CD4-positive, alpha-beta T cell treated with Interleukin-12 subunit alpha and Interleukin-12 subunit beta, for 1 hour (primary cell): ENCODE results near the gene NTM.

Experiments
- DNase-seq: peaks from one replicate; pipeline ENCODE4 v3.0.0-alpha.2; 2020

NTM gene

DNA sequence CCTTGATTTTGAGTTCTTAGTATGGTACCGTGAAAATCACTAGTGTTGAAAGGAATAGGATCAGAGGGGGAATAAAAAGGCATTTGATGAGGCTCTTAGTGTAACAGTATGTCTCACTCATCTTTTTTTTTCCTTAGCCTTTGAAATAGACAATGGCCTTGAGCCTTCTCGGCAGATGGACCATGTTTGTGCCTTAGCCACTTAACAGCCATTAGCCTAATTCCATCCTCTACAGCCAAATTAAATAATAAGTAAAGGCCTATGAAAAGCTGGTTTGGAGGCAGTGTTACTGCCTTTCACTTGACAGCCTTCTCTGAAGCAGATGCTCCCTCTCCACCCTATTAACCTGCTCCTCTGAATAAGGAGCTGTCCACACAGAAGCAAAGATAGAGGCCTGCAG is 580.7 kb downstream of the NTM start:
- no peak for DNase-seq

DNA sequence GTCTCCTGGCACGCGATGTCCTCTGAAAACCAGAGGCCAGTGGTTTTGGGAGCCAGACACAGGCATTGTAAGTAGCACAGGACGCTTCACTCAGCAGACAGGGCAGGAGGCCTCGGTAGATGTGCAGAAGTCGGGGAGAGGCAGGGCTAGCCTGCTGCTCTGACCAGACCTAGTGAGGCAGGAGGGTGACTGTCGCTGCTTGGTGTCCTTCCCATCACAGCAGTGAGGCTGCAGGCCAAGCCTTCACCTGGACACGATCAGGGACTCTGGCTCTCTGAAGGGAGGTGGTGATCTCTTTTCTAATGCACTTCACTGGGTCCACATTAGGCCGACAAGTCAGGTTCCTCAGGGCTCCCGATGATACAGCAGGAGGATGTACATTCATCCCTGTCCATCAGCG is 583.7 kb downstream of the NTM start:
- no peak for DNase-seq

DNA sequence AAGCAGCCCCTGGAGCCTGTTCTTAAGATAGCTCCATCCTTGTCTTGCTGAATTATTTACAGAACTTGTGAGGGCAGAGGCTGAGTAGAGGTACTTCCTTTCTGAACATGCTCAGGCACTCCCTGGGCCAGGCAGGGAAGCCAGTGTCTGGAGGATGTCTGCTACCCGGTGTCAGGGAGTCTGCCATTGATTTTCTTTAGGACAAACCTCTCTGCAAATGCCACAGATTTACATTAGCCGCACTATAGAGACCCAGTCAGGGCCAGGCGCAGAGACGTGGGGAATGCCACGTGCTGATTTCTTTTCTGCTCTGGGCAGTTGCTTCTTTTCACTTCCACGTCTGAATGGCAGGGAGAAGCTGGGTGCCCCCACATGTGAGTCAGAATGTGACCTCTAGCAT is 585.5 kb downstream of the NTM start:
- DNase-seq = no peak

- no peak for DNase-seq
Observed at GRCh38 chr11:131957201-131957600, 586.8 kb downstream of the NTM start.

- no peak for DNase-seq
Observed at GRCh38 chr11:131957875-131958274, 587.5 kb downstream of the NTM start.

- DNase-seq = no peak
Observed at GRCh38 chr11:131962818-131963217, 592.4 kb downstream of the NTM start.

DNA sequence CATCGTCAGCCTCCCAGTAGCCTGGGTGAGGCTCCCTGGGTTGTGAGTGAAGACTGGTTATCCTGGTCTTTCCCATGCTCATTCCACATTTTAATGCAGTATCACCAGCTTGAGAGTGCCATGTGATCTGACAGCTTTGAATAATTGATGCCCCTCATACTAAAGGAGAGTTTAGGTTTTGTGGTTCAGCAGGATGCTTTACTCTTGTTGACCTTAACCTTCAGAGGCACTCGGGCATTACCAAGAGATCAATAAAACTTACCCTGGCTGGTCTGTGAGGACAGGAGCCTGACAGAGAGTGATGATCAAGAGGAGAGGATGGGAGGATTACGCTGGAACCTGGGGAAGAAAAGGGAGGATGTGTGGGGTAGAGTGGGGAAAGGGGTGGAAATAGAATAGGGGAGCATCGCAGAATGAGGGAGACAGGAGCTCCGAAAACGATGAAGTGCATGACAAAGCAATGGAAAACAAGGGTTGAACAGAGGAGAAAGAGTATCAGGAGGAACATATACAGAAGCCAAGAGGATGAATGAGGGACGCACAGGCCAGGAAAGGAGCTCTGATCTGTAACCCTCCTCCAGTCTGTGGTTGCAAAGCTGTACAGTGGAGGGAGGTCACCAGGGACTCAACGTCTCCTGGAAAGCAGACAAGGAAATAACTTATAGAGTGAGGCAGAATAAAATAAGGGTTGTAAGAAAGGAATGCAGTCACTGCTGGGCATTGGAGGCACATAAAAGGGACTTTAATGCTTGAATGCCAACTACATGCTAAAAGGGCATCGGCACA is 594.5 kb downstream of the NTM start:
- no peak for DNase-seq

- no peak for DNase-seq
Observed at GRCh38 chr11:131965504-131965903, 595.1 kb downstream of the NTM start.

DNA sequence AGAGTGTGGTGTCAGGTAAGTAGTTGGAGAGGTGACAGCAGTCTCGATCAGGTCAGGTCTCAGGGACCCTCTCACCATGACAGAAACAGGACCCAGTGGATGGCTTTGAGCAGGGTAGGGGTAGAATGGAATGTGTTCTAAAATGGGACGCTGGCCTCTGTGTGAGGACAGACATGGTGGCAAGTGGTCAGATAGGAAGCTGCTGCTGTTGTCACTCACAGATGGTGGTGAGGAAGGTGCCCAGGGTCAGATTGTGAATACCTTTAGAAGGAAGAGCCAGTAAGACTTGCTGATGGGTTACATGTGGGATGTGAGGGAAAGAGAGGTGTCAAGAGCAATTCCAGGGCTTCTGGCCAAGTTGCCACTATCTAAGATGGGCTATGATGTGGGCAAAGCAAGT is 596.3 kb downstream of the NTM start:
- DNase-seq = no peak

- no peak for DNase-seq
Observed at GRCh38 chr11:131969261-131969660, 598.8 kb downstream of the NTM start.

DNA sequence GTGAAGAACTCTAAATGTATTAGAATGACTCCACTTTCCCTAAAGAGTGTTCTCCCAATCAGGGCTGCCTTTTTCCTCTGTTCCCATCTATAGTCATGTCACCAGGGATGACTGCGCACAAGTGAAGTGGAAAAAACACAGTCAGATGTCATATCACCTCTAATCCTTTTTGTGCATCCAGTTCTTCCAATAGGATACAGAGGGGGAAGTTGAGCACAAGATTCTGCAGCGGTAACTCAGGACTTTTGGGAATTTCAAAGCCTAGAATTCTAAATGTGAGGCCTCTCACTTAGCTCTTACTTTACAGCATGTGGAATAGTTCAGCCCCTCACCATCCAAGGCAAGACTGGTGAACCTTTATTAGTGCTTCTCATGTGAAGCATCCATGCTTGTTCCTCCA is 602.6 kb downstream of the NTM start:
- DNase-seq = no peak

GRCh38 chr11:131975619-131976018 is 605.2 kb downstream of the NTM start:
- no peak for DNase-seq

- no peak for DNase-seq
Observed at GRCh38 chr11:131976021-131976420, 605.6 kb downstream of the NTM start.

DNA sequence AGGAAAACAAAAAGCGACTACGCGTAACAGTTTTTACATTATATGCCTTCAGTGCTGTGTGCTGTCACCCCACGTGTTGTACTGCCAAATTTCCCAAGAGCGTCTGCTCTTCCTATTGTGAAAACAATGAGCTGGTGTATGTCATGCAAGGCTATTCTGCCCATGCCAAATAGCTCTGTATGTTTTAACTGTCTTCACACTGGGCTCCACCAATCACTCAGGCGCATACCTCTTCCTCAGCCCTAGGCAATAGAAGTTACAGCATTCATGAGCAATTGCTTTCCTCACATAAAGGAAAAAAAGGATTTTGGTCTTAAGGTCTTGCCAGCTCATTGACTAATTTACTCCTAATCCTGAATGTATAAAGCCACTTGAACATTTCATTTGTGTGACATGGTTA is 606.8 kb downstream of the NTM start:
- DNase-seq = no peak

DNA sequence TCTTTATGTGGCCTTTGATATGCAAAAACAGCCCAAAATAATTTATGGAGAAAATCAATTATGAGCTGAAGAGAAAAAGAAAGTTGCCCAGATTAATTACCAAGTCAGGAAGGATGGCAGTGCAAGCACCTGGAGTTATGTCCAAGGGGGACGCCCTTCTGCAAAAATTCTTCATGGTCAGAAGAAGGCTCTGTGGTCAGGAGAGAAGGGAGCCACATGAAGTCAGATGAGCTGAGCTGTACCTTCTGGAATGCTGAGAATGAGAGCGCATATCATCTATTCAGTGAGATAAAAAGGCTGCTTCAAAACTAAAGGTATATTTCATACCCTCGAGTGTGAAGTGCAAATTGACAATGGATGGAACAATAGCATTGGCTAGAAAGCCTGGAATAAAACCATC is 607.4 kb downstream of the NTM start:
- no peak for DNase-seq

- no peak for DNase-seq
Observed at GRCh38 chr11:131978351-131978750, 607.9 kb downstream of the NTM start.

DNA sequence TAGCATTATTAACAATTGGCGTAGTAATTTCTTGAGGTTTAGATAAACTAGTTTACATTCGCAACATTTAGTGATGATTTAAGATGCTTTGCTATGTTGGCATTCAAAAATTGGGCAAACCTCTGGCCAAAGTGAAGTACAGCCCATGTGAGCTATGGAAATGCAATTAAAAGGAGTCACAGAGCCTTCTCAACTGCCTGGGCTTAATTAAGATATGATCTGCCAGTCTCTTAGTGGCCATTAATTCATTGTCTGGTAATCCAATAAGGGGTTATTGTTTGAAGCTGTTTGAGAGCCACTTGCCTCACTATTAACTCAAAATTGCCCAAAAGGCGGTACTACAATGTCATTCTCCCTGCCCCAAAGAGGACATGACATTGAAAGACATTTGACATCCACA is 608.9 kb downstream of the NTM start:
- no peak for DNase-seq

- DNase-seq = no peak
Observed at GRCh38 chr11:131980199-131980598, 609.8 kb downstream of the NTM start.

GRCh38 chr11:131980888-131981668 is 610.7 kb downstream of the NTM start:
- no peak for DNase-seq

- no peak for DNase-seq
Observed at GRCh38 chr11:131982154-131982553, 611.7 kb downstream of the NTM start.

DNA sequence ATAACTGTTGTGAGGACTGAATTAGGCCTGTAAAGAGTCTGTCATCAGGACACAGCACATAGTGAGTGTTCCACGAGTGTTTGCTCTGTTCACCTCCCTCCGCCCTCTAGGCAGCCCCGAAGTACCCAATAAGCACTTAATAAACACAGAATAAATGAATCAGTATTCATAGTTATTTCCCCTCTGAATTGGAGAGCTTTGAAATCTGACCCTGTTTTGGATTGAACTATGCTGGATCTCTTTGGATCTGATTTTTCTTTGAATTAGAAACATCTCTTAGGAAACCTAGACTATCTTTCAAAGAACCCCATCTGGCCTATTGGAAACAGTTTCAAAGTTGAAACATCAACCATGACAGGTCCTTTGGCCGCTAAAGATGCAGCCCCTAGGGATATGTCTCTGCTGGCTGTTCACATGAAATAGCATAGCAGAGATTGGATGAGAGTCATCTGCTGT is 615.5 kb downstream of the NTM start:
- DNase-seq = no peak

DNA sequence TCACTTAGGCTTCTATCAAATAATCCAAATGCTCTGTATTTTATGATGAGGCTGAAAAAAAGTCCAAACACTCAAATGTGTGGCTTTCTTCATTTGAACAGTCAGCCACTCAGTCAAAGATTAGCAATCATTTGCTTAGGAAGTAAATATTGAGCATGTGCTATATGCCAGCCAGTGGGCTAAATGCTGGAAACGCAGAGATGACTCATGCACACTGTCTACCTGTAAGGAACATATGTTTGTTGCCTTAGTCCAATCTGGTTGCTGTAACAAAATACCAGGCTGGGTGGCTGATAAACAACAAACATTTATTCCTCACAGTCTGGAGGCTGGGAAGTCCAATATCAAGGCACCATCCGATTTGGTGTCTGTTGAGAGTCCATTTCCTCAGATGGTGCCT is 617.3 kb downstream of the NTM start:
- DNase-seq = no peak

DNA sequence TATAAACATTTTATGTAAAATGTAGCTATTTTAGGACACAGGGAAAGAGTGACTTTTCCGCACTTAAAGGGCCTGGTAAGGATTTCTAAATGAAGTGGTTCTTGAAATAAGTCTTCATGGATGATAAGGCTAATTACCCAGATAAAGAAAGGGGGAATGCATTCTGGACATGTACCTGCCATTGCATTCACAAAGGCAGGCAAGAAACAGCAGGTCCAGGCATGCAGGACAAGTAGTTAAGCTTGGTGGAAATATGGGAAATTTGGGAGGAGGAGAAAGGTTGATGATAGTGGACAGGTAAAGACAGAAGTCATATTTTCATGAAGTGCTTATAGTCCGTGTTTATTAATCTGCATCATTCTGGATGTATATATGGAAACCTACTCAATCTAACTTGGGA is 621.2 kb downstream of the NTM start:
- no peak for DNase-seq

DNA sequence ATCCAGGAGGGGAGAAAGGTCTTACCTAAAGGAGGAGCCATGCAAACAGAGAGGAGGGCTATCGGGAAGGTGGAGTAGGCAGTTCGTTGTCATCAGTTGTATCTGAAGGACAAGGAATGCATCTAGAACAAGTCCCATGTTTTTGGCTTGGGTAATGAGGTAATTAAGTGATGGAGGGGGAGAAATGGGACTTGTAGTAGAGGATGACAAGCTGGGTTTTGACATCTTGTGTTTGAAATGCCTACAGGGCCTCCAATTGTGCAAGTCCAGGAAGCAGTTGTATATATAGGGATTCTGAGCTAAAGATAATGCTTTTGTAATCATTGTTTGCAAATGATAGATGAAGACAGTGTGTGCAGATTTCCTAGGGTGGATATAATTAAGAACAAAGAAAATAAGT is 622.8 kb downstream of the NTM start:
- no peak for DNase-seq

DNA sequence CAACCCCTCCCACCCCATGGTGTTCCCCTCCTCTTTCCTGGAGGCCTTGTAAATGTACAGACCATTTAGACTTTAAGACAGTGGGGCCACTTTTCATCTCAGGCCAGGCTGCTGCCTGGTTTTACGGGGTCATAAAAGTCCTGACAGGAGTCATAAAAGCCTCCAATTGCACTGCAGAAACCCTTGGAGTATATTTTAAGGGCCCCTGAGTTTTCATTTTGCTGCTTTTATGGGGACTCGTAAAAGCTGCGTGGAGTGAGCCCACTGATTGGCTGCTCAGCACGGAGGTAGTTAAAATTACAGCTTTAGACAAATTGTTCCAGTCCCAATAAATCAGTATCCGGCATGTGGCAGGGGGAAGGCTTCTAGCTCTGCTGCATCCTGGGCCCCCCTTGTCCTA is 627.6 kb downstream of the NTM start:
- DNase-seq = no peak
